Loucy (cell line): Measurements from ENCODE around the gene DRGX.

Source experiments
- H2AFZ ChIP-seq: fragments of 200-600 bp; sonication (generic); 2 replicates; pipeline ENCODE4 v1.6.0; 2016; ENCODE audit warnings: antibody characterized with exemption, mild to moderate bottlenecking, low read length, moderate library complexity
- H3F3A ChIP-seq: fragments of 200-600 bp; 2 replicates; pipeline ENCODE4 v1.6.0; 2016; ENCODE audit warnings: antibody characterized with exemption, low read depth, mild to moderate bottlenecking
- H3K27me3 ChIP-seq: fragments of 200-600 bp; sonication (generic); 2 replicates; pipeline ENCODE4 v1.6.1; 2014; ENCODE audit warnings: low read length, mild to moderate bottlenecking; ENCODE audit not compliant: insufficient read depth, poor library complexity, severe bottlenecking
- H3K36me3 ChIP-seq: fragments of 200-600 bp; sonication (generic); 2 replicates; pipeline ENCODE4 v1.6.1; 2016; ENCODE audit warnings: low read length; ENCODE audit not compliant: insufficient read depth
- H3K4me1 ChIP-seq: fragments of 200-600 bp; sonication (generic); 2 replicates; pipeline ENCODE4 v1.5.1; 2014; ENCODE audit warnings: low read length, mild to moderate bottlenecking; ENCODE audit not compliant: insufficient read depth, poor library complexity, severe bottlenecking
- H3K4me2 ChIP-seq: fragments of 200-600 bp; sonication (generic); 2 replicates; pipeline ENCODE4 v1.6.0; 2014; ENCODE audit warnings: antibody characterized with exemption, low read length, low read depth, mild to moderate bottlenecking; ENCODE audit not compliant: poor library complexity, severe bottlenecking
- H3K4me3 ChIP-seq: fragments of 200-600 bp; sonication (generic); 2 replicates; pipeline ENCODE4 v1.5.1; 2014; ENCODE audit warnings: low read length, mild to moderate bottlenecking, mixed read lengths; ENCODE audit not compliant: poor library complexity, severe bottlenecking
- H3K79me2 ChIP-seq: fragments of 200-600 bp; sonication (generic); 2 replicates; pipeline ENCODE4 v1.6.1; 2014; ENCODE audit warnings: low read length; ENCODE audit not compliant: insufficient read depth
- H3K9ac ChIP-seq: fragments of 200-600 bp; sonication (generic); 2 replicates; pipeline ENCODE4 v1.6.0; 2014; ENCODE audit warnings: mild to moderate bottlenecking, low read depth, low read length, moderate library complexity; ENCODE audit not compliant: poor library complexity, severe bottlenecking
- H3K9me2 ChIP-seq: fragments of 200-600 bp; sonication (generic); replicated peaks from 2 replicates; pipeline ENCODE4 v1.6.1; 2016; ENCODE audit warnings: low read depth, low read length, mixed read lengths
- H3K9me3 ChIP-seq: fragments of 200-600 bp; sonication (generic); 2 replicates; pipeline ENCODE4 v1.6.1; 2014; ENCODE audit warnings: mild to moderate bottlenecking, antibody characterized with exemption, low read length, low read depth; ENCODE audit not compliant: insufficient read depth
- H4K20me1 ChIP-seq: fragments of 200-600 bp; sonication (generic); 2 replicates; pipeline ENCODE4 v1.6.0; 2014; ENCODE audit warnings: antibody characterized with exemption, low read length, mild to moderate bottlenecking; ENCODE audit not compliant: insufficient read depth, poor library complexity, severe bottlenecking
- EZH2phosphoT487 ChIP-seq: fragments of 200-600 bp; IDR thresholded peaks from 2 replicates; pipeline ENCODE4 v1.6.1; 2018; ENCODE audit warnings: antibody characterized with exemption, mild to moderate bottlenecking, moderate library complexity, borderline replicate concordance
- TF ChIP-seq, protein P1 (sequence below): fragments of 200-600 bp; sonication (generic); conservative IDR thresholded peaks from 2 replicates; pipeline ENCODE4 v1.5.1; 2014; ENCODE audit warnings: mild to moderate bottlenecking, antibody characterized with exemption, low read length

The DRGX gene

DNA sequence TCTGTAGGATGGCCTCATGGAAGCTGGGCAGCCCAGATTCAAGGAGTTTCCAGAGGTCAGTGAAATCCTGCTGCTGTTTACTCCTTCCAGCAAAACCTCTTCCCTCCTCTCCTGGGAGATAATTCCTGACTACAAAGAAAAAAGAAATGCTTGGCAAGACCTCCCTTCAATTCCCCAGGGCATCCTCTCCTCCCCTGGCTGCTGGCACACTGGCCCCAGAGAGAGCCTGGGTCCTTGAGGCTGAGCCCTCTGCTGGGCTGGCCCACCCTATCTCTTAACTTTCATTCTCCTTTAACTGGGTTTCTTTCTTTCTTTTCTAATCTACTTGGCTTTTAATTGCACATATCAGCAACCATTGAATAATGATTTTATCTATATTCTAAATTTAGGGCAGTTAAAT lies 7.7 kb downstream of the DRGX start:
- no peak for TF ChIP-seq EZH2phosphoT487
- TF ChIP-seq, protein P1, sequence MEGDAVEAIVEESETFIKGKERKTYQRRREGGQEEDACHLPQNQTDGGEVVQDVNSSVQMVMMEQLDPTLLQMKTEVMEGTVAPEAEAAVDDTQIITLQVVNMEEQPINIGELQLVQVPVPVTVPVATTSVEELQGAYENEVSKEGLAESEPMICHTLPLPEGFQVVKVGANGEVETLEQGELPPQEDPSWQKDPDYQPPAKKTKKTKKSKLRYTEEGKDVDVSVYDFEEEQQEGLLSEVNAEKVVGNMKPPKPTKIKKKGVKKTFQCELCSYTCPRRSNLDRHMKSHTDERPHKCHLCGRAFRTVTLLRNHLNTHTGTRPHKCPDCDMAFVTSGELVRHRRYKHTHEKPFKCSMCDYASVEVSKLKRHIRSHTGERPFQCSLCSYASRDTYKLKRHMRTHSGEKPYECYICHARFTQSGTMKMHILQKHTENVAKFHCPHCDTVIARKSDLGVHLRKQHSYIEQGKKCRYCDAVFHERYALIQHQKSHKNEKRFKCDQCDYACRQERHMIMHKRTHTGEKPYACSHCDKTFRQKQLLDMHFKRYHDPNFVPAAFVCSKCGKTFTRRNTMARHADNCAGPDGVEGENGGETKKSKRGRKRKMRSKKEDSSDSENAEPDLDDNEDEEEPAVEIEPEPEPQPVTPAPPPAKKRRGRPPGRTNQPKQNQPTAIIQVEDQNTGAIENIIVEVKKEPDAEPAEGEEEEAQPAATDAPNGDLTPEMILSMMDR = no peak; the same call in 1 of the 2 replicates
- Histone ChIP-seq H3K9me3 (no peaks in the 10 kb centered on the region), H2AFZ (no peak overlapping the region), H3K36me3 (no peaks in the 10 kb centered on the region), H3K27me3 (peaks cover 8% of the 10 kb centered on the region), H3K4me3 (no peak overlapping the region), H3F3A (no peaks in the 10 kb centered on the region), H3K4me1 (no peaks in the 10 kb centered on the region), H4K20me1 (no peaks in the 10 kb centered on the region), H3K4me2 (no peak overlapping the region), H3K9ac (no peak overlapping the region), H3K79me2 (no peaks in the 10 kb centered on the region), H3K9me2 (no peaks in the 10 kb centered on the region)

GRCh38 chr10:49387071-49387470 lies 8.8 kb downstream of the DRGX start:
- H3K36me3 ChIP-seq = no peaks in the 10 kb centered on the region
- H3K27me3 ChIP-seq = peaks cover 8% of the 10 kb centered on the region
- H3K9me2 ChIP-seq = no peaks in the 10 kb centered on the region
- H4K20me1 ChIP-seq = no peaks in the 10 kb centered on the region
- no peak overlapping the region for H3K9ac ChIP-seq
- no peaks in the 10 kb centered on the region for H3F3A ChIP-seq
- H3K4me3 ChIP-seq = no peak overlapping the region
- TF ChIP-seq EZH2phosphoT487 = no peak
- TF ChIP-seq, protein P1 = no peak
- no peaks in the 10 kb centered on the region for H3K9me3 ChIP-seq
- no peak overlapping the region for H2AFZ ChIP-seq
- H3K79me2 ChIP-seq = no peaks in the 10 kb centered on the region
- H3K4me2 ChIP-seq = no peak overlapping the region
- no peaks in the 10 kb centered on the region for H3K4me1 ChIP-seq

DNA sequence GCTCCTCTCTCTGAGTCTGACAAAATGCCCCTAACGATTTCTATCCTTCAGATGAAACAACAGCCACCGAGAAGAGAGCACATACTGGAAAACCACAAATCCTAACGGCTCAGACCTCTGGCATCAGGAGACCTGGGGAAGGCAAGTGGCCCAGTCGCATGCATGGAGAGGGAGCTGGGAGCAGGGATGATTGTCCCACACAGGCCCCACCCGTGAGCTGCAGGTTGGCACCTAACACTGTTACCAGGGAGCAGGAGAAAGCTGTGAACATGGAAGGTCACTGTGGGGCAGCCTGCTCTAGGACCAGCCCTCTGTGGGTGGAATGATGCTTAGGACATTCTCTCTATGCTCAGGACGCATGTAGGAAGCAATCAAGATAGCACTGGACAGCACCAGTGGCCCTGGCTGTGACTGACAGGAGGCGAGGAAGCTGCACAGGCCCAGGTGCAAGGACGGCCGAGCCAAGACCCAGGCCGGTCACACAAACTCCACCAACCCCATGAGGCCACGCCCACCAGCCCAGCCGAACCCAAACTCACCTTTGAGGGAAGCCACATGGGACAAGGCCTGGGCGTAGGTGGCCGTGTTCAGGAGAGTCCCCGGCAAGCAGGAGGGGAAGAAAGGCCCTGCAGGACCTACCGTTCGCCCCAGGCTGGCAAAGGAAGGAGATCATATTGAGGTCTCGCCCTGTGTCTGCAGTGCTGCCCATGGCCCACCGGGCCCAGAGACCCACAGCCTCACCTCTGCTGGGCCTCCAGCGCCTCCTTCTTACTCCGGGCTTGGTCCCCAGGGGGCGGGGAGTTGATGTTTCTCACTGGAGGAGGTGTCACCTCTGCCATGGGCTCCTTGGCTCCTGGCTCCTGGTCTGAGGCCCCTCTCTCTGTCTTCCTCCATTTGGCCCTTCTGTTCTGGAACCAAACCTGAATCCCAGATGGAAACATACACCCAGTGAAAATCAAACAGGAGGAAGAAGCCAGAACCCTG lies 9.7 kb downstream of the DRGX start:
- H3K27me3 ChIP-seq = peaks cover 8% of the 10 kb centered on the region
- no peaks in the 10 kb centered on the region for H3F3A ChIP-seq
- no peak overlapping the region for H2AFZ ChIP-seq
- H3K4me3 ChIP-seq = no peak overlapping the region
- H3K9me3 ChIP-seq = no peaks in the 10 kb centered on the region
- no peaks in the 10 kb centered on the region for H3K79me2 ChIP-seq
- H4K20me1 ChIP-seq = no peaks in the 10 kb centered on the region
- H3K36me3 ChIP-seq = no peaks in the 10 kb centered on the region
- no peak for TF ChIP-seq EZH2phosphoT487
- TF ChIP-seq, protein P1 = no peak
- H3K9ac ChIP-seq = no peak overlapping the region
- H3K9me2 ChIP-seq = no peaks in the 10 kb centered on the region
- no peak overlapping the region for H3K4me2 ChIP-seq
- no peaks in the 10 kb centered on the region for H3K4me1 ChIP-seq
